PC-9 (cell line): ENCODE results near the gene TNFAIP3.

Source experiments
- CTCF ChIP-seq: fragments of 200-600 bp; sonication (generic); conservative IDR thresholded peaks from 2 replicates; pipeline ENCODE4 v1.6.1; 2017; ENCODE audit warnings: mixed run types, antibody characterized with exemption, mild to moderate bottlenecking, moderate library complexity
- EZH2 ChIP-seq: fragments of 200-600 bp; sonication (generic); IDR thresholded peaks from 2 replicates; pipeline ENCODE4 v1.8.0; 2017; ENCODE audit warnings: antibody characterized with exemption, low read depth

- TF ChIP-seq CTCF = no peak
- TF ChIP-seq EZH2 = no peak
These were observed 17.3 kb downstream of the TNFAIP3 start for GRCh38 chr6:137884149-137884909.
